IPS DF 6.9 (cell line): ENCODE results near the gene NUP58.

Experiments
- DNase-seq: peaks from one replicate; pipeline ENCODE4 v3.0.0-alpha.2; 2013; ENCODE audit warnings: low read depth, low spot score
- H3K27ac ChIP-seq: one replicate; pipeline ENCODE4 v1.5.1; 2013; ENCODE audit warnings: low read length, control low read depth
- H3K27me3 ChIP-seq: 2 replicates; pipeline ENCODE4 v1.6.1; 2013; ENCODE audit warnings: mild to moderate bottlenecking, low read length; ENCODE audit not compliant: control insufficient read depth, insufficient read depth
- H3K36me3 ChIP-seq: 2 replicates; pipeline ENCODE4 v1.6.1; 2013; ENCODE audit warnings: low read length; ENCODE audit not compliant: control insufficient read depth, insufficient read depth
- H3K4me1 ChIP-seq: 2 replicates; pipeline ENCODE4 v1.6.1; 2013; ENCODE audit warnings: low read length; ENCODE audit not compliant: control insufficient read depth, insufficient read depth
- H3K4me3 ChIP-seq: 2 replicates; pipeline ENCODE4 v1.5.1; 2013; ENCODE audit warnings: mild to moderate bottlenecking, low read length
- H3K9me3 ChIP-seq: 2 replicates; pipeline ENCODE4 v1.6.1; 2013; ENCODE audit warnings: low read length, inconsistent platforms; ENCODE audit not compliant: control insufficient read depth, insufficient read depth
- WGBS: extraction: QIAGEN DNeasy Blood & Tissue Kit; methylation state at CpG from one replicate; pipeline ENCODE4 v1.1.7; 2013; ENCODE audit warnings: mixed read lengths, missing lambda C conversion rate; ENCODE audit not compliant: insufficient read length, insufficient coverage; 5-methylcytosine and 5-hydroxymethylcytosine counted together

NUP58 gene, protein sequence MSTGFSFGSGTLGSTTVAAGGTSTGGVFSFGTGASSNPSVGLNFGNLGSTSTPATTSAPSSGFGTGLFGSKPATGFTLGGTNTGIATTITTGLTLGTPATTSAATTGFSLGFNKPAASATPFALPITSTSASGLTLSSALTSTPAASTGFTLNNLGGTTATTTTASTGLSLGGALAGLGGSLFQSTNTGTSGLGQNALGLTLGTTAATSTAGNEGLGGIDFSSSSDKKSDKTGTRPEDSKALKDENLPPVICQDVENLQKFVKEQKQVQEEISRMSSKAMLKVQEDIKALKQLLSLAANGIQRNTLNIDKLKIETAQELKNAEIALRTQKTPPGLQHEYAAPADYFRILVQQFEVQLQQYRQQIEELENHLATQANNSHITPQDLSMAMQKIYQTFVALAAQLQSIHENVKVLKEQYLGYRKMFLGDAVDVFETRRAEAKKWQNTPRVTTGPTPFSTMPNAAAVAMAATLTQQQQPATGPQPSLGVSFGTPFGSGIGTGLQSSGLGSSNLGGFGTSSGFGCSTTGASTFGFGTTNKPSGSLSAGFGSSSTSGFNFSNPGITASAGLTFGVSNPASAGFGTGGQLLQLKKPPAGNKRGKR

DNA sequence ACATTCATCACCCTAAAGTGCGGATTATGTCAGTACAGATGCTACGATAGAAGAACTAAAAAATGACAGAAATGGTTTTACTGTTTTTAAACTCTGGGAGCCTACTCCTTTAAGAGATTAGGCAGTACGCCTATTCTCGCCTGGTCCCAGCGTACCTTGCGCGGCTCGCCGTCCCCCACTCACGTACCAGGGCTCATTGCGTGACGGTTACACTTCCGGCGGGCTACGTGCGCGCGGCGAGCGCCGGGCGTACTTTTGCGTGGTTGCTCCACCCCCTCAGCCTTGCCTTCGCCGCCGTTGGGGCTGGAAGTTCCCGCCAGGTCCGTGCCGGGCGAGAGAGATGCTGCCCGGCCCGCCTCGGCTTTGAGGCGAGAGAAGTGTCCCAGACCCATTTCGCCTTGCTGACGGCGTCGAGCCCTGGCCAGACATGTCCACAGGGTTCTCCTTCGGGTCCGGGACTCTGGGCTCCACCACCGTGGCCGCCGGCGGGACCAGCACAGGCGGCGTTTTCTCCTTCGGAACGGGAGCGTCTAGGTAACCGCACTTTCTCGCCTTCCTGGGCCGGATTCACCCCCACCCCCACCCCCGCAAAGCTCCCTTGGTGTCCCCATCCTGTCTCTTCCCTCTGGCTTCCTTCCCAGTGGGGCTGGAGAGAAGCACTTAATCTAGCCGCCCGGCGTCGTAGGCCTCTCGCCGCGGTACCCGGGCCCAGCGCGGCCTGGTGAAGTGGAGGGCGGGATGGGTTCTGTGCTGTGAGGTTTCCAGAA is at the start of gene NUP58:
TSS of gene NUP58 (plus strand) at position 279 of the 767 bp plus-strand sequence. CDS start at position 428, 149 bp downstream.
- Histone ChIP-seq H3K4me3 (peak within 1 kb of the TSS; percentile 96), H3K27ac (no peak within 1 kb of the TSS), H3K9me3 (no peaks in the 10 kb centered on the region), H3K4me1 (0 out of 2 replicates have a peak, but pooled peaks cover 1% of the 10 kb centered on the region), H3K36me3 (no peaks in the 10 kb centered on the region), H3K27me3 (no peaks in the 10 kb centered on the region)
- peak; percentile 72 for DNase-seq
- no CpG with 5 or more reads among the region's 64 CpGs for WGBS

DNA sequence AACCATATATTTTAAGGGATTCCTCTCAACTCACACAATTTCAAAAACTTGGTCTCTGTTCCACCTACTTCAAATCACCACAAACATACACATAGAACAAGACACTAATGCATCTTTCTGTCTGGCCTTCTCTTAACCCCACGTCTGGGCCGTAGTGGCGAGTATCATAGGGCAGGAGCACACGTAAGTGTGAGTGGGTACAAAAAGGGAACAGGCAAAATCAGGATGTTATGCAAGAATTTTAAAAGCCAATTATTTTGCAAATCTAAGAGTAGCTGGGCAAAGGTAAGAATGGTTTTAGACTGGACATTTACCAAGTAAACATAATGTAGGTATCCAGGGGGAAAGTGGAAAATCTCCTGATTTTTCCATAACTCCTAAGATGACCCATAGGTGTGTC is 49.2 kb upstream of the NUP58 start:
- Histone ChIP-seq H3K27ac (no peak overlapping the region), H3K4me3 (no peak overlapping the region), H3K9me3 (no peaks in the 10 kb centered on the region), H3K27me3 (no peaks in the 10 kb centered on the region), H3K36me3 (no peaks in the 10 kb centered on the region), H3K4me1 (no peaks in the 10 kb centered on the region)
- WGBS = no CpG with 5 or more reads among the region's 4 CpGs
- DNase-seq = no peak

DNA sequence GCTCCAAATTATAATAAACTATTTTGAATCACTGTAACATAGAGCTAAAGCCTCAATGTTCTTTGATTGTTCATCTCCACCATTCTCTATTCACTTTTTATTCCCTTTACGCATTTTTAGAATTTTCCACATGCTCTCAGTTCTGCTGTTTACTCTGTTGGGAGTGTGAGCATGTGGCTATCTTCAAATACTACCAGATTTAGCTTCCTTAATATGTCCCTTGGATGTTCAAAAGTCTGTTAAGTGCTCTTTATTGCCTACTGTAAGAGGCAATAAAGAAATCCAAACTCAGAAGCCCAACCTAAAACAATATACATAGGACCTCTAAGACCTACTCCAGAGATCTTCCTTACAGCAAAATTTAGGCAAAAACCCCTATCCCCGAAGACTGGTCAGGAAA is 48.7 kb upstream of the NUP58 start:
- 100% methylated on average over 1 of the region's 2 CpGs for WGBS
- no peaks in the 10 kb centered on the region for H3K4me1 ChIP-seq
- no peak overlapping the region for H3K4me3 ChIP-seq
- H3K36me3 ChIP-seq = no peaks in the 10 kb centered on the region
- no peak overlapping the region for H3K27ac ChIP-seq
- H3K9me3 ChIP-seq = no peaks in the 10 kb centered on the region
- H3K27me3 ChIP-seq = no peaks in the 10 kb centered on the region
- no peak for DNase-seq

- H3K9me3 ChIP-seq = no peaks in the 10 kb centered on the region
- H3K4me3 ChIP-seq = no peak overlapping the region
- no peaks in the 10 kb centered on the region for H3K4me1 ChIP-seq
- no peak for DNase-seq
- no peaks in the 10 kb centered on the region for H3K27me3 ChIP-seq
- H3K36me3 ChIP-seq = no peaks in the 10 kb centered on the region
- H3K27ac ChIP-seq = no peak overlapping the region
- no CpG with 5 or more reads among the region's 2 CpGs for WGBS
Measured at GRCh38 chr13:25253702-25254101, 47.7 kb upstream of the NUP58 start.

DNA sequence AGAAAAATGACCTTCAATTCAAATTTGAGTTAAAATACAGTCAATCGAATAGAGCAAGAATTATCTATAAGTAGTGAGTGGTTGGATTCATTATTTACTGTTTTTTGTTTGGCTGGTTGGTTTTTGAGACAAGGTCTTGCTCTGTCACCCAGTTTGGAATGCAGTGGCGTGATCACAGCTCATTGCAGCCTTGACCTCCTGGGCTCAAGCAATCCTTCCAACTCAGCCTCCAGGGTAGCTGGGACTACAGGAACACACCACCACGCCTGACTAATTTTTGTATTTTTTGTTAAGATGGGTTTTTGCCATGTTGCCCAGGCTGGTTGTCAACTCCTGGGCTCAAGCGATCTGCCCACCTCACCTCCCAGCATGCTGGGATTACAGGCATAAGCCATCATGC is 39.2 kb upstream of the NUP58 start:
- no CpG with 5 or more reads among the region's 4 CpGs for WGBS

GRCh38 chr13:25266706-25267105 is 34.7 kb upstream of the NUP58 start:
- H3K27me3 ChIP-seq = no peaks in the 10 kb centered on the region
- no peak for DNase-seq
- no CpG with 5 or more reads among the region's 5 CpGs for WGBS
- H3K9me3 ChIP-seq = no peaks in the 10 kb centered on the region
- H3K36me3 ChIP-seq = 0 out of 2 replicates have a peak, but pooled peaks cover 3% of the 10 kb centered on the region
- H3K27ac ChIP-seq = no peak overlapping the region
- peaks cover 2% of the 10 kb centered on the region; the same call in 1 of the 2 replicates for H3K4me1 ChIP-seq
- no peak overlapping the region for H3K4me3 ChIP-seq

More for the DNA sequence above, 39.2 kb upstream of the NUP58 start:
- Histone ChIP-seq H3K9me3 (no peaks in the 10 kb centered on the region), H3K27me3 (no peaks in the 10 kb centered on the region), H3K4me3 (no peak overlapping the region), H3K27ac (no peak overlapping the region), H3K36me3 (no peaks in the 10 kb centered on the region), H3K4me1 (no peaks in the 10 kb centered on the region)
- no peak for DNase-seq

- Histone ChIP-seq H3K4me1 (peaks cover 2% of the 10 kb centered on the region; the same call in 1 of the 2 replicates), H3K27ac (no peak overlapping the region), H3K36me3 (0 out of 2 replicates have a peak, but pooled peaks cover 3% of the 10 kb centered on the region), H3K27me3 (no peaks in the 10 kb centered on the region), H3K4me3 (no peak overlapping the region), H3K9me3 (no peaks in the 10 kb centered on the region)
- no peak for DNase-seq
- no CpG with 5 or more reads among the region's 1 CpG for WGBS
Measured at GRCh38 chr13:25267715-25268114, 33.7 kb upstream of the NUP58 start.

- no peak overlapping the region for H3K27ac ChIP-seq
- peaks cover 2% of the 10 kb centered on the region; the same call in 1 of the 2 replicates for H3K4me1 ChIP-seq
- H3K4me3 ChIP-seq = no peak overlapping the region
- no CpG with 5 or more reads among the region's 6 CpGs for WGBS
- H3K9me3 ChIP-seq = no peaks in the 10 kb centered on the region
- H3K36me3 ChIP-seq = 0 out of 2 replicates have a peak, but pooled peaks cover 3% of the 10 kb centered on the region
- no peak for DNase-seq
- H3K27me3 ChIP-seq = no peaks in the 10 kb centered on the region
Measured at GRCh38 chr13:25268561-25268960, 32.9 kb upstream of the NUP58 start.

DNA sequence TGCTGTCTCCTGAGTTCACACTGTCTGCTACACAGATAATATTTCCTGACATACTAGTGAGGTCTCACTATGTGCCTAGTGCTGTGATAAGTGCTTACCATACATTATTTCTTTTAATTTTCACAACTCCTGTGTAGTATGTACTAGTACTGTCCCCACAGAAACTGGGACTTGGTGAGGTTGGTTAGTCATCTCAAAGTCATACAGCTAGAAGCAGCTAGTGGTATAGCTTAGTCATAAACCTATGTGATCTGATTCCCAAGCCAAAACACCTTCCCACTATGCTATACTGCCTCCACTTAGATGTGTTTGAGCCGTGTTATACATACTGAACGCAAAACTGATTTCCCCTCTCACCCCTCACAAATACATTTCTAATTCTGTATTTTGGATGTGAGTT is 24.7 kb upstream of the NUP58 start:
- no peaks in the 10 kb centered on the region for H3K4me1 ChIP-seq
- no peaks in the 10 kb centered on the region for H3K36me3 ChIP-seq
- no peak for DNase-seq
- H3K27ac ChIP-seq = no peak overlapping the region
- WGBS = no CpG with 5 or more reads among the region's 2 CpGs
- no peak overlapping the region for H3K4me3 ChIP-seq
- H3K9me3 ChIP-seq = no peaks in the 10 kb centered on the region
- no peaks in the 10 kb centered on the region for H3K27me3 ChIP-seq

DNA sequence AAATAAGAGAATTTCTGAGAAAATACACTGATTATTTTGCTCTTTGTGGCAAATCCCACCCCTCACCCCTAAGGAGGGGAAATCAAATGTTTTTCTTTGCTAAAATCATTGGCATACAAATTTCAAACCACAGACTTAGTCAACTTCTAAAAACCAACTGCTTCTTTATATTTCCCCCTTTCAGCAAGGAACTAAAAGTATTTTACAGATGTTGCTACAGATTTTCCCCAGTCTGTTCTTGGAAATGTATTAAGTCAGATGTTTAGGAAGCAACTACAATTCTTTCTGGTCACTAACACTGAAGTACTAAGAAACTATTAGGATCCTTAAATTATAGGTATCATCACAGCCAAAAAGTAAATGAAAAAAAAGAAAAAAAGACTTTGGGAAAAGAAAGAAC is 21.0 kb upstream of the NUP58 start:
- no peak for DNase-seq
- no peak overlapping the region for H3K27ac ChIP-seq
- H3K4me3 ChIP-seq = no peak overlapping the region

More for the DNA sequence above, 21.0 kb upstream of the NUP58 start:
- no peaks in the 10 kb centered on the region for H3K36me3 ChIP-seq
- no peaks in the 10 kb centered on the region for H3K27me3 ChIP-seq
- no peaks in the 10 kb centered on the region for H3K9me3 ChIP-seq
- H3K4me1 ChIP-seq = no peaks in the 10 kb centered on the region
